Measurements from ENCODE around the gene SLC26A1.
"Not testable (repeated sequence)": the region's sequence is repeated elsewhere in the genome, so short reads cannot be mapped to it uniquely, and the experiment has no call there.

SLC26A1 gene

DNA sequence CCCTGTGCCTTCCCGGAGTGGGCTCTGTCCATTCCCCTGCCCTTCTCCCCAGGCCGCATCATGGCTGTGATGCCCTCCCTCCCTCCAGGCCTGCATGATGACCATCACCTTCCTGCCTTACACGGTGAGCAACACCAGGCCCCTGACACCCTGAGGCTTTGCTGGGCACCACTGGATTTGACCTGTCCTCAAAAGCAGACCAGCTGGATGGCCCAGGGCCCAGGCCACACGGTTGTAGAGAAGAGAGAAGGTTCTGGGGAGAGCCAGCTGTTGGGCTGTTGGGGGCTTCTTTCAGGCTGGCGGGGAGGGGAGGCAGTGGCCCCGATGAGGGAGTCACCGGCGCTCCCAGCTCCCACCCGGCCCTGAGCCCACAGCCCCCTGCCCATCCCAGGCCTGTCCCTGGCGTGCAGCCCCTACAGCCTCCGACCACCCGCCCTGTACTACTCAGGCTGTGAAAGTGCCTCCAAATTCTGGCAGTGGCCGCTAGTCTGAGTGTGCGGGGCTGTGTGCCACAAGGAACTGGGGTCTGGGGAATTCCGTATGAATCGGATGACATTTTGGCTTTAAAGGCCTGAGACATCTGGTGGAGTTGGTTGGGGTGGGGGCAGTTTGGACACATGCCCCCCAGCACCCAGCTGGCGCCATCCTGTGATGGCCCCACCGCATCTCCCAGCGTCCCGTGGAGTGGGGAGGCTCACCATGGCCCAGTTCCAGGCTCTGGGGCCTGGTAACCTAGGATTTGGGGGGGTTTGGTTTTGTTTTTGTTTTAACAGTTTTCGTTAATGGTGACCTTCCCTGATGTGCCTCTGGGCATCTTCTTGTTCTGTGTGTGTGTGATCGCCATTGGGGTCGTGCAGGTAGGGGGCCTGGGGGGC, 41.4 kb downstream of the SLC26A1 start:
- DNase-seq = no peak

DNA sequence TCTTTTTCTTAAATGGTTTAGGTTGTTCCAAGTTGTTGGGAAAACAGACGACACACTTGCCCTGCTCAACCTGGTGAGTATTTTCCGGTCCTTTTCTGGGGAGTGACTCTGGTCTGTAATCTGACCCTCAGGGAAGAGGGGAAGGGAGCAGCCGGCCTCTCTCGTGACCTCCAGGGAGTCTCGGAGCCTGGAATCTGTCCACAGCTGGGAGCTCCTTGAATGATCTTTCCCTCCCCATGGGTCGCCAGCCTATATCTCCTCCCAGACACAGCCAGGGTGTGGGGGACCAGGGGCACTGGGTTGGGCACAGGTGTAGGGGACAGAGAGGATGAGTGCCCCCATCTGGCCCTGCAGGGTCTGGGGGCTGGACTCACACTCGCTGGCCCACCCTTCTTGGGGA, 42.0 kb downstream of the SLC26A1 start:
- no peak for DNase-seq

- DNase-seq = no peak
Observed at GRCh38 chr4:950136-951020, 42.8 kb downstream of the SLC26A1 start.

DNA sequence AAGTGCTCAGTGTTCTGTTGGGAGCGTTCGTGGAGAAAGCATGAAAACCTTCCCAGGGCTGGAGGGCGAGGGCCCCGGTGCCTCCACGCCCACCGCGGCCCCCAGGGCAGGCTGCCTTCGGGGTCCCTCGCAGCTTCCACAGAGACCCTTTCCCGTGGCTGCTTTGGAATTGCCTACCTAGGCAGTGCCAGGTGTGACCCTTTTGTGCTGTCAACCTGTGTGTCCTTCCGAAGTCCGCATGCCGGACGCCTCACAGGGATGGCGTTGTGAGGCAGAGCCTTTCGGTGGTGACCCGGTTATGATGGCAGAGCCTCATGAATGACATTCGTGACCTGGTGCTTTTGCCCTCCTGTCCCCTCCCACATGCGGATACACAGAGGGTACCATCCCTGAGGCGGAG, 43.5 kb downstream of the SLC26A1 start:
- no peak for DNase-seq

DNA sequence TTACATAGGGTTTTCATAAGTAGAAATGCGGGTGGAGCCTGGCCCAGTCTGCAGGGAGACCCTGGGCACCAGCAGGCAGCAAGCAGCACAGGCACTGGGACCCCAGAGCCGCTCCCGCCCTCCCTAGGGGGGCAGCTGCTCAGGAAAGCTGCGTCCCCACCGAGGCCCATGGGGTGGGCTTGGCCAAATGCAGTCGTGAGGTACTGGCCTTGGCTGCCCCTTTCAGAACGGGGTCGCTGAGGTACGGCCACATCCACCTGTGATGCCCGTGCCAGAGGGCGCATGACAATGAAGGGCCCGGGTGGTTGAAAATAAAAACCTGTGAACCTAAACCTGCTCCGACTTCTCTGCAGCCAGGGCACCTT, 44.3 kb downstream of the SLC26A1 start:
- DNase-seq = no peak

DNA sequence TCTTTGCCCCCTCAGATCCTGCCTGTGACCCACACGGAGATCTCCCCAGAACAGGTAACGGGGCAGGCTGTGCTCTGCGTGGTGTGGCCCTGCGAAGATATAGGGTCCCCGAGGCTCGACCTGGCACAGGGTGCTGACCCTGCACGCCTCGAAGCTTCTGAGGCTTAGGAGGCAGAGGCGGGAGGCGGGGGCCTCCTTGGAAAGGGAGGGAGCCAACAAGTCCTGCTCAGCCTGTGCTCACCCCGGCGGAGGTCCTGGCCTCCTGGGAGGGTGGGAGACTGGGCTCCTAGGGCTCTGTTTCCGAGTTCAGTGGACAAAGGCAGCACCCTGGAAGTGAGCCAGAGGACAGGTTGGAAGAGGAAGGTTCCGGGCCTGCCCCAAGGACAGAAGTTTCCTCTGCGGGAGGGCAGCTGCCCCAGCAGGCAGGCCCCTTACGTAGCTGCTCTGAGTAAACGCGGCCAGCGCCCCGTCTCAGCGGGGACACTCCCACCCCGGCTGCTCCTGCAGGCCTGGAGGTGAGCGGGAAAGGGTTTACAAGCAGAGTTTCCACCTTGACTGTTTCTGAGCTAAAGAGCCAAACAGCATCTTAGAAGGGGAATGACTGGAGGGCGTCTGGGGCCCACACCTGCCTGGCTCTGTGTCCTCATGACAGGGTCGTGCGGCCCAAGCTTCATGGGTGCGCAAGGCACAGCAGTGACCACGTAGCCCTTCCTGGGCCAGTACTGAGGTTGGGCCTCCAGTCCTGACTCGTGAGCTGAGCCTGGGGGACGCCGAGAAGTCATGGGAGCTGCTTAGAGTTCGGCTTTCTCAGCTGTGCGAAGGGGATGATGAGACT, 44.9 kb downstream of the SLC26A1 start:
- no peak for DNase-seq

- no peak for DNase-seq
Observed at GRCh38 chr4:947491-947971, 45.7 kb downstream of the SLC26A1 start.

- DNase-seq = no peak
Observed at GRCh38 chr4:946517-947471, 46.4 kb downstream of the SLC26A1 start.

DNA sequence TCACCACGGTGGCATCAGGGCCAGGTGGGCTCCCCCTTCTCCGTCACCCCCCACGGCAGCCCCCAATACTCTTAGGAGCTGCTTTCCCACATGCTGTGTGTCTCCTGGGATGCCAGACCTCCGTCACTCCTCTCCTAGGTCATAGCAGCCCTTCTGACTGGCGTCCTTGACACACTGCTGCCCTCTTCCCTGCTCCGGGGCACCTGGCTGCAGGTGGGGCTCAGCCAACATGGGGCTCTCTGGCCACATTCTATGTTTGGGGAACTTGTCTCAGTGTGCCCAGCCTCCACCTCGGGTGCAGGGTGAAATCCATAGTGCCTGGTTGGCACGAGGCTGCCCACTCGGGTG, 47.1 kb downstream of the SLC26A1 start:
- DNase-seq = no peak

- DNase-seq = no peak
Observed at GRCh38 chr4:945274-946102, 47.7 kb downstream of the SLC26A1 start.

DNA sequence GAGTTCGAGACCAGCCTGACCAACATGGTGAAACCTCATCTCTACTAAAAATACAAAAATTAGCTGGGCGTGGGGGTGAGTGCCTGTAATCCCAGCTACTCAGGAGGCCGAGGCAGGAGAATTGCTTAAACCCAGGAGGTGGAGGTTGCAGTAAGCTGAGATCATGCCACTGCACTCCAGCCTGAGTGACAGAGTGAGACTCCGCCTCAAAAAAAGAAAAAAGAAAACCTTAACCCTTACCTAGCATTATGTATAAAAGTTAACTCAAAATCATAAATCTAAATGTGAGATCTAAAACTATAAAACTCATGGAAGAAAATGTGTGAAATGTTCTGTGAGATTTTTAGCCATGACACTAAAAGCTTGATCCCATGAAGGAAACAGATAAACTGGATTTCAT, 53.7 kb downstream of the SLC26A1 start:
- DNase-seq = not testable (repeated sequence)

Data from activated gamma-delta T cell treated with Interleukin-2 at 50 U/mL for 16 hours (primary cell).